ELF-1 (cell line): ENCODE results near the gene ADAMTSL1.
"Not testable (repeated sequence)": the region's sequence is repeated elsewhere in the genome, so short reads cannot be mapped to it uniquely, and the experiment has no call there.

Experiments
- DNase-seq: peaks from one replicate; pipeline ENCODE4 v3.0.0-alpha.2; 2016; ENCODE audit warnings: low read depth, low spot score

The ADAMTSL1 gene

DNA sequence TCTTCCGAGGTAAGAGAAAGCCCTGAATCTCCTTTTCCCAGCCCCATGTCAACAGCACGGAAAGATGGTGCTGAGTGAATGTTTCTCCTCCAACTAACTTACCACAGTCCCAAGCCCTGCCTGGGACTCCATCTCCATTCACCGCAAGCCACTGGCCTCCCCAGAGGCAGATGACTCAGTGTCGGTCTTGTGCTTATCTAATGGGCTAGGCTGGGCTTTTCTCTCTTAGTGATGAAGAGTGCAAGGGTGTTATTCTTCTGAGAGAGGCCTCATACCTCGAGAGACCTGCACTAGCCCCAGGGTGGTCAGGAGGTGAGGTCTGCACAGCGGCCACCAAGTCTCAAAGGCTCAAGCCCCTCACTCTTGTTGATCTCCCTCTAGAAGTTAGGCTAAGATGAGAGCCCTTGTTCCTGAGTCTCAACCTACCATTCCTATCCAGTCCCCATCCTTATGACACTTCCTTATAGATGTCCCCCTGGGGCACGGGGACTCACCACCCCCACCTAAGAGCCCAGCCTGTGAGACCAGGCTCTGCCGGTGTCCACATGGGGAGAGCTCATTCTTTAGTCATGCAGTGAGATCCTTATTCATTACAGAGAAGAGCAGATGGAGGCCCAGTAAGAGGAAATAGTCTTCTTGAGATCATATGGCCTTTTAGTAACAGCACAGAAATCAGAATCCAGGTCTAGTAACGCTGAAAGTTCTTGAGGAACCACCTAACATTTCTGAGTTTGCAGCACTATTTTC lies 432.1 kb downstream of the ADAMTSL1 start:
- DNase-seq = no peak

DNA sequence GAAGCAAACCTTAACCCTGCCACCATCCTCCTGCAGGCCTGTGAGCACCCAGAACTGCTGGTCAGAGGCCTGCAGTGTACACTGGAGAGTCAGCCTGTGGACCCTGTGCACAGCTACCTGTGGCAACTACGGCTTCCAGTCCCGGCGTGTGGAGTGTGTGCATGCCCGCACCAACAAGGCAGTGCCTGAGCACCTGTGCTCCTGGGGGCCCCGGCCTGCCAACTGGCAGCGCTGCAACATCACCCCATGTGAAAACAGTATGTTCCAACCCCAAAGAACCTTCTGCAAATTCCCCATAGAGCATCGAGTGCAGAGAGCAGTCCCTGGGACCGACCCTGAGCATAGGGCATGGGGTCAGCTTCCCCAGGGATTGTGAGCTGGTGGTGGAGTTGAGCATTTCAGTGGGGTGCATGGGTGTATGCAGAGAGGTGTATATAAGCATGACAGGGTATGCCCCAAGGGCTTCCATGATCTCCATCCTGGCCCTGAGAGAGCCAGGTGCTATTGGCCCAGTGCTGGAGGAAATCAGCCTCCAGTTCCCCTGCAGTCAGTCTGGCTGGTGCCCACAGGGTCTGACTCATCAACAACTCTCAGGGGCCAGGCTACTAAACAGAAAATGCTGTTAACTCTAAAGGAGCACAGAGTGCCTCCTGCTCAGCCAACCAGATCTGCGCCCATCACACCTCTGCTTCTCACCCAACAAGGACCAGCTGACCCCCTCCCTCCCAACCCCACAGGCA lies 432.9 kb downstream of the ADAMTSL1 start:
- DNase-seq = no peak

GRCh38 chr9:18907927-18908625 lies 434.1 kb downstream of the ADAMTSL1 start:
- no peak for DNase-seq

DNA sequence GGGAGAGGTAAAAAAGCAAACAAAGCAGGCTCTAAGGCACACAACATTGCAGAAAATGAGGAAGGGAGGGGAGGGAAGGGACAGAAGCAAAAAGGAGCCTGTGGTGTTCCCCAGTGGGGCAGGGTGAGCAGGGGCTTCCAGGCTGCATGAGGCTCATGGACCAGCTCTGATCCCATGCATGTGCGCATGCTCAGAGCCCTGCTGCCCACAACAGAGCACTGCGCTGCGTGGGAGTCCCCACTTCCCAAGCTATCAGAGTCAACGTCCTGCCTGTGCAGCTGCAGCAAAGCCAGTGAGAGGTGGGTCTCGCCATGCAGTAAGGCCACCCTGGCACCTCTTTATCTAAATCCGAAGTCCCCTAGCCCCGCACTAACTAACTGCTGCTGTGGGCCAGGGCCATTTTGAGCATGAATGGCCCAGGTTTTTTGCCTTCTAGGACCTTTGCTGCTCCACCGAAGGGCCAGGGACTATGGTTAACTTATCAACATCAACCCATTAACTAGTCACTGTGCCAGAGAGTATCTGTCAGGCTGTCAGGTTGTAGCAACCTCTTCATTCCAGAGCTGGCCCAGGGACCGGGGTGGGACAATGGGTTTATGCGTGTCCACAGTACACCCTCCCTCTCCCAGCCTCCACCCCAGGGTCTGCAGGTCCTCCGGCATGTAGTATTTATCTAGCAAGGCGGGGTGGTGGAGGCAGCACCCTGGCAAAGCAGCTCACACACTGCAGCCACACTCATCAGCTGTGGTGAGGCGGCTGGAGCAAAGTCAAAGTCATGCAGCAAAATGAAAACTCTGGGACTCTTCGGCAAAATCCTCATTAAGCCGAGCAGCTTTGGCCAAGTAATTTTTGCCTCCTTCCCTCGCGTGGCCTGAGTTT lies 435.4 kb downstream of the ADAMTSL1 start:
- no peak for DNase-seq

DNA sequence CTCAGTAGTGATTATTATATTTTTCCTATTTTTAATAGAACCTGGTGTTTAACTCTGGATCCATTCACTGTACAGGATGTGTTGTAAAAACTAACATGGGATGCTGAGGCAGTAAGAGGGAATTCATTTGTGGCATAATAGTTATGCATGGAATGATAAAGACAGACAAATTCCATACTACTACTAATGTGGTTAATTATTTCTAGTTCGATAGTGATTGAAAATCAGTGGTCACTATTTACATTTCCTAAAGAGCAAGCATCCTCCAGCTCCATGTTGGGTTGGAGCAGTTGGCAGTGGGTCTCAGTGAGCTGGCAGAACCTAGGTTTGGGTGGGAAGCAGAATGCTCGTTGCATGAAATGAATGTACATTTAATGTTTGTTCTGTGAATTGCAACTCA lies 436.5 kb downstream of the ADAMTSL1 start:
- DNase-seq = no peak

GRCh38 chr9:18910916-18911315 lies 437.0 kb downstream of the ADAMTSL1 start:
- no peak for DNase-seq

DNA sequence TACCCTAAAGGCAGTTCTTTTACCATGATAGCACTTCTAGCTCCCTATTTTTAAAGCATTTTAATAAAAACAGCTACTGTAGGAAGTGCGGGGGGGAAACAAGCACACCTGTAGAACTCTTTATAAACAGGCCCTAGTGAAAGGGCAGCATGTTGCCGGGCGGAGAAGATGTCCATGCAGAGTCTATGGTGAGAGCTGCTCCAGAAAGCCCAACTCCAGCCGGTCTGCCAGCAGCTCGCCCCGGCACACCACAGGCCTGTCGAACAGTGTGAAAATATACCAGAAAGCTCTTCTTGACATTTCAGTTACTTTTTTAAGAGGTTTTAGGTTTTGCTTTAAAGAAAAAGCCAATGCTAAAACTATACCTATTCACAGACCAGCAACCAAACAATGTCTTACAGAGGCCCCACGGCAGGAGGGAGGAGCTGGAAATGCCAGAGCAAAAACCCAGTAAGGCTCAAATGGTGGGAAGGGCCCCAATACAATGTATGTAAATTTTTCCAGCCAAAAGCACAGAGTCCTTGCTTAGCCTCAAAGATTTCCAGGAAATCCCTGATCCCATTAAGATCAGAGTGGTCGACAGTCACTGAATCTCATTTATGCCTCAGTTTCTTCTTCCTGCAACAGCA lies 437.9 kb downstream of the ADAMTSL1 start:
- peak; percentile 17 for DNase-seq

GRCh38 chr9:18920141-18921084 lies 446.5 kb downstream of the ADAMTSL1 start:
- no peak for DNase-seq

- DNase-seq = no peak
These were observed 447.6 kb downstream of the ADAMTSL1 start for GRCh38 chr9:18921366-18922075.

DNA sequence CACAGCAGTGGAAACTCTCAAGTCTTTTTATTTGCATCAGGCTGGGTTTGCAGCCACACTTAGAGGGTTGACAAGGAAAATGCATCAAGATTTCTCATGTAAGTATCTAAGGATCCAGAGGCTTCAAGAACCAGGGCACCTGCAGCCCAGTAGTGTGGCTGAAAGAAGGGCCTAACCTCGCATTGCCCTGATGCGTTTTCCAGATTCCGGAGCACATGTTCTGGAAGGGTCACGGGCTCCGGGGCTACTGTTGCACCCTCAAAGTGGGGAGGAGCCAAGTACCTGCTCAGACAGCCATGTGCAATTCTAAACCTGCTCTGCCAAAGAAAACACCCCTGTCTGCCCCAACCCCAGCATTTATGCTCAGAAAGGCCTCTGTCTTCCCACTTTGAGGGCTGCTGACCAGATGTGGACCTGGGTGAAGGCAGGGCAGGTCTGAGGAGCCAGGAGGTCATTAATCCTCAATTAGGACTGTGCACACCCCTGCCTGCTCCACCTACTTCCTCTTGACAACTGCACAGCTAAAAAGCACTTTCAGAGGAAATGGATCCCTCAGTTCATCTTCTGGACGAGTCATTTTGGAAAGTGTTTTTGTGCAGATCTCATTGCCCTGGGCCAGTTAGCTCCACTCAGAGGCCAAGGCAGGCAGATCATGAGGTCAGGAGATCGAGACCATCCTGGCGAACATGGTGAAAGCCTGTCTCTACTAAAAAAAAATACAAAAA lies 448.4 kb downstream of the ADAMTSL1 start:
- no peak for DNase-seq

DNA sequence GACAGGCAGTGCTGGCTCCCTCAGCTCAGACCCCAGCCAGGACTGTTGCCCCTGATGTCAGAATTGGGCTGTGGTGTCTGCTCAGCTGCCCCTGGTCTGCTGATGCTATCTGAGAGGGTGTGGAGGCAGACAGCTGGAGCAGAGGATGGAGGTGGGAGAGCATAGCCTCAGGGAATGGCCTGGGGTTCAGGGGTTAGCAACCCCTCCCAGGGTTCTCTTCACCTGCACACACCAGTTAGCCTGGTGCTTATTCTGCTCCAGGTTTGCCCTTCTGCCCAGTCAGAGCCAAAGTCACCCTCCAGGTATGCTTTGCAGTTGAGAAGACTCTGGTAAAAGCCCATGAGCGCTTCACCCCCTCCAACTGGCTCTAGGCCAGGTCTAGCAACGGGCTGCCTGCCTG lies 449.2 kb downstream of the ADAMTSL1 start:
- DNase-seq = peak; percentile 3

- no peak for DNase-seq
These were observed 449.9 kb downstream of the ADAMTSL1 start for GRCh38 chr9:18923671-18924430.

GRCh38 chr9:18925880-18926279 lies 451.9 kb downstream of the ADAMTSL1 start:
- DNase-seq = no peak

GRCh38 chr9:18926513-18926912 lies 452.6 kb downstream of the ADAMTSL1 start:
- DNase-seq = no peak

DNA sequence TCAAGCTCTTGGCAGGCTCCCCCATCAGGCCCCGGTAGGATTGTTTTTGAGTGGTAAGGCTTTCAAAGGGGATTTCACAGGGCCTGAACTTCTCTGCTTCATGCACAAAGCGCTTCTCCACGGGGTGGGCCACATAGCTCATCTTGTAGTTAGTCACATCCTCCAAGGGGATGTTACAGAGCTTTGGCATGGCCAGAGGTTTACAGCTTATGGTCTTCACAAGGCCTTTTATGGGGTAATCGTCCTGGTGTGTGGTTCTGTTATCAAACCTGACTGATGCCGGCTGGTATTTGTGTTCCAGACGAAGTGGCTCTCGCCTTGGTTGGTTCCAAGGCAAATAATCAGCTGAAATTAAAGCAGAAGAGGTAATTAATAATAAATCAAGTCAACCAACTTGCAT lies 454.8 kb downstream of the ADAMTSL1 start:
- DNase-seq = no peak

- not testable (repeated sequence) for DNase-seq
These were observed 456.7 kb downstream of the ADAMTSL1 start for GRCh38 chr9:18930611-18931010.

- no peak for DNase-seq
These were observed 461.6 kb downstream of the ADAMTSL1 start for GRCh38 chr9:18935541-18935940.
